Osteocyte (in vitro differentiated cells): ENCODE results near the gene LRIT1. TPM values are rescaled to one million over a fixed set of nuclear protein-coding genes. Genes with fewer than 3 reads are reported as not detected.

ENCODE experiments used
- DNase-seq: peaks from one replicate; pipeline ENCODE4 v3.0.0; 2021; ENCODE audit warnings: mixed read lengths; ENCODE audit not compliant: unreplicated experiment; ENCODE audit errors: extremely low spot score
- H3K27ac Mint-ChIP-seq: one replicate; pipeline ENCODE4 v1.8.0; 2021; ENCODE audit warnings: mild to moderate bottlenecking, mixed read lengths; ENCODE audit not compliant: unreplicated experiment
- H3K27me3 Mint-ChIP-seq: one replicate; pipeline ENCODE4 v1.8.0; 2021; ENCODE audit warnings: mixed read lengths; ENCODE audit not compliant: unreplicated experiment
- H3K36me3 Mint-ChIP-seq: one replicate; pipeline ENCODE4 v1.8.0; 2021; ENCODE audit warnings: mixed read lengths; ENCODE audit not compliant: unreplicated experiment
- H3K4me1 Mint-ChIP-seq: one replicate; pipeline ENCODE4 v1.8.0; 2021; ENCODE audit warnings: mixed read lengths; ENCODE audit not compliant: unreplicated experiment
- H3K4me3 Mint-ChIP-seq: one replicate; pipeline ENCODE4 v1.8.0; 2021; ENCODE audit warnings: mild to moderate bottlenecking, moderate library complexity, mixed read lengths; ENCODE audit not compliant: unreplicated experiment
- H3K9me3 Mint-ChIP-seq: one replicate; pipeline ENCODE4 v1.8.0; 2021; ENCODE audit warnings: mixed read lengths; ENCODE audit not compliant: unreplicated experiment
- CTCF ChIP-seq: fragments of 200-600 bp; sonication (generic); IDR thresholded peaks from 2 replicates; pipeline ENCODE4 v1.5.0; 2021; ENCODE audit warnings: antibody characterized with exemption, mild to moderate bottlenecking, moderate library complexity
- total RNA-seq: library from RNA; stranded (reverse); gene quantifications from 2 replicates; pipeline ENCODE4 v1.2.1, GENCODE V29; 2021

LRIT1 gene
- total RNA-seq, 1 donor from 2014 or later: not detected

GRCh38 chr10:84205853-84206525, 35.4 kb downstream of the LRIT1 start:
- no peaks in the 10 kb centered on the region for H3K36me3 Mint-ChIP-seq
- no peaks in the 10 kb centered on the region for H3K4me1 Mint-ChIP-seq
- no peak for TF ChIP-seq CTCF
- DNase-seq: no peak
- H3K9me3 Mint-ChIP-seq: no peaks in the 10 kb centered on the region
- H3K27me3 Mint-ChIP-seq: peaks cover 12% of the 10 kb centered on the region
- H3K27ac Mint-ChIP-seq: no peak overlapping the region
- H3K4me3 Mint-ChIP-seq: no peak overlapping the region

GRCh38 chr10:84205049-84205852, 36.1 kb downstream of the LRIT1 start:
- H3K36me3 Mint-ChIP-seq: no peaks in the 10 kb centered on the region
- no peaks in the 10 kb centered on the region for H3K4me1 Mint-ChIP-seq
- H3K27ac Mint-ChIP-seq: no peak overlapping the region
- H3K27me3 Mint-ChIP-seq: peaks cover 15% of the 10 kb centered on the region
- TF ChIP-seq CTCF: peak; percentile 55
- no peak overlapping the region for H3K4me3 Mint-ChIP-seq
- H3K9me3 Mint-ChIP-seq: no peaks in the 10 kb centered on the region
- no peak for DNase-seq

- peaks cover 17% of the 10 kb centered on the region for H3K27me3 Mint-ChIP-seq
Observed at GRCh38 chr10:84204610-84205009, 36.7 kb downstream of the LRIT1 start.

GRCh38 chr10:84204122-84204521, 37.2 kb downstream of the LRIT1 start:
- Mint-ChIP-seq H3K36me3 (no peaks in the 10 kb centered on the region), H3K4me1 (no peaks in the 10 kb centered on the region), H3K27ac (no peak overlapping the region), H3K27me3 (peaks cover 17% of the 10 kb centered on the region), H3K4me3 (no peak overlapping the region), H3K9me3 (no peaks in the 10 kb centered on the region)
- TF ChIP-seq CTCF: no peak
- DNase-seq: no peak

More at GRCh38 chr10:84204610-84205009, 36.7 kb downstream of the LRIT1 start:
- Mint-ChIP-seq H3K4me3 (no peak overlapping the region), H3K27ac (no peak overlapping the region), H3K9me3 (no peaks in the 10 kb centered on the region), H3K4me1 (no peaks in the 10 kb centered on the region), H3K36me3 (no peaks in the 10 kb centered on the region)
- no peak for TF ChIP-seq CTCF
- DNase-seq: no peak

GRCh38 chr10:84202349-84202748, 39.0 kb downstream of the LRIT1 start:
- DNase-seq: no peak
- no peak overlapping the region for H3K4me3 Mint-ChIP-seq
- H3K27ac Mint-ChIP-seq: no peak overlapping the region
- no peaks in the 10 kb centered on the region for H3K36me3 Mint-ChIP-seq
- H3K4me1 Mint-ChIP-seq: no peaks in the 10 kb centered on the region
- no peak for TF ChIP-seq CTCF
- no peaks in the 10 kb centered on the region for H3K9me3 Mint-ChIP-seq
- H3K27me3 Mint-ChIP-seq: peaks cover 20% of the 10 kb centered on the region
